Uterus (tissue), 2 donors: ENCODE data around the gene PDE4D.

Experiments used
- POLR2A ChIP-seq, 2 donors: fragments of 450-650 bp; IDR thresholded peaks; one replicate each; pipeline ENCODE4 v1.6.1; 2016; ENCODE audit warnings: antibody characterized with exemption in 2 of 2, mild to moderate bottlenecking in 1 of 2, moderate library complexity in 1 of 2
- TF ChIP-seq, protein P1 (sequence below), 4 experiments: fragments of 200-600 bp in 2 of 4; fragments of 450-650 bp in 2 of 4; sonication (generic) in 2 of 4; IDR thresholded peaks; one replicate each; pipeline ENCODE4 v1.5.1; 2016 to 2019; ENCODE audit warnings: antibody characterized with exemption in 4 of 4, mild to moderate bottlenecking in 2 of 4, moderate library complexity in 1 of 4

DNA sequence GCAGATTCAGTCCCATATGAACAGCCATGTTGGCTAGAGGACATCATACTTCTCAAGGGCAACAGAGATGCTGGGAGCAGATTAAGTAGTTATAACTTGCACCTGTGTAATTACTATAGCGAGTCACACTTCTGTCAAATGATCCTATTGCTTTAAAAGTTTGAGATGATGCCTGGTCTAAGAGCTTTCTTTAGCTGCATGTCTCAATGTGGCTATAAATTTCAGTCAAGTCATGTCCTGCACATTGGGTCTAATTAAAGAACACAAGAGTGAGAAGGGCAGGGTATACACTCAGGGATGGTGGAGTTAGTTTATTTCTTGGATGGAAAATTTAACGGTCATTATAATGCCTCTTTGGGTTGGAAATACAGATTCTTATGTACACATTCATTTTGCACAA is 753.4 kb downstream of the PDE4D start:
- TF ChIP-seq, protein P1, sequence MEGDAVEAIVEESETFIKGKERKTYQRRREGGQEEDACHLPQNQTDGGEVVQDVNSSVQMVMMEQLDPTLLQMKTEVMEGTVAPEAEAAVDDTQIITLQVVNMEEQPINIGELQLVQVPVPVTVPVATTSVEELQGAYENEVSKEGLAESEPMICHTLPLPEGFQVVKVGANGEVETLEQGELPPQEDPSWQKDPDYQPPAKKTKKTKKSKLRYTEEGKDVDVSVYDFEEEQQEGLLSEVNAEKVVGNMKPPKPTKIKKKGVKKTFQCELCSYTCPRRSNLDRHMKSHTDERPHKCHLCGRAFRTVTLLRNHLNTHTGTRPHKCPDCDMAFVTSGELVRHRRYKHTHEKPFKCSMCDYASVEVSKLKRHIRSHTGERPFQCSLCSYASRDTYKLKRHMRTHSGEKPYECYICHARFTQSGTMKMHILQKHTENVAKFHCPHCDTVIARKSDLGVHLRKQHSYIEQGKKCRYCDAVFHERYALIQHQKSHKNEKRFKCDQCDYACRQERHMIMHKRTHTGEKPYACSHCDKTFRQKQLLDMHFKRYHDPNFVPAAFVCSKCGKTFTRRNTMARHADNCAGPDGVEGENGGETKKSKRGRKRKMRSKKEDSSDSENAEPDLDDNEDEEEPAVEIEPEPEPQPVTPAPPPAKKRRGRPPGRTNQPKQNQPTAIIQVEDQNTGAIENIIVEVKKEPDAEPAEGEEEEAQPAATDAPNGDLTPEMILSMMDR (IDR thresholded peaks at IDR 0.05), result no peak
- TF ChIP-seq POLR2A (IDR thresholded peaks at IDR 0.05), result no peak
